Panc1 (cell line): ENCODE measurements around the gene PTTG1IP. TPM values are rescaled to one million over a fixed set of nuclear protein-coding genes. Genes with fewer than 3 reads are reported as not detected.

Experiments used
- ATAC-seq: fragments of 200-7000 bp; cut with Tn5 transposase; 2 replicates; pipeline ENCODE4 v1.9.1; 2020; ENCODE audit warnings: mild to moderate bottlenecking, moderate library complexity
- BruUV-seq: library from RNA; stranded (reverse); fragments of 400-500 nt; replicated peaks from 2 replicates; lab custom pipeline; 2021; lab: Mats Ljungman, UMichigan
- CTCF ChIA-PET: fragments of 300-600 bp; sonication (Branson Sonifier 250); formaldehyde crosslinking; loops from one replicate; lab custom pipeline; 2022; ENCODE audit warnings: antibody characterized with exemption; lab: Charles Lee
- POLR2A ChIA-PET: fragments of 300-600 bp; sonication (Branson Sonifier 250); formaldehyde crosslinking; loops from one replicate; lab custom pipeline; 2022; ENCODE audit warnings: antibody characterized with exemption; lab: Charles Lee
- DNase-seq: peaks from one replicate; pipeline ENCODE4 v3.0.0-alpha.2; 2010; ENCODE audit warnings: low read depth, low spot score
- H3K27ac ChIP-seq: 2 replicates; pipeline ENCODE4 v1.5.1; 2011; ENCODE audit warnings: mild to moderate bottlenecking, low read length, inconsistent platforms
- H3K27me3 ChIP-seq: fragments of 200-500 bp; sonication (Bioruptor generic); 2 replicates; pipeline ENCODE4 v1.6.0; 2014; ENCODE audit warnings: low read length, inconsistent platforms; ENCODE audit not compliant: control insufficient read depth, insufficient read depth
- H3K36me3 ChIP-seq: fragments of 200-500 bp; sonication (Bioruptor generic); 2 replicates; pipeline ENCODE4 v1.5.1; 2014; ENCODE audit warnings: inconsistent platforms, mild to moderate bottlenecking, low read length, moderate library complexity; ENCODE audit not compliant: control insufficient read depth, insufficient read depth
- H3K4me1 ChIP-seq: 2 replicates; pipeline ENCODE4 v1.5.1; 2011; ENCODE audit warnings: inconsistent platforms, mild to moderate bottlenecking, low read length, moderate library complexity; ENCODE audit not compliant: control insufficient read depth, insufficient read depth
- H3K4me3 ChIP-seq, 2 experiments: 2 replicates each; pipeline ENCODE4 v1.5.1; 2011 to 2012; ENCODE audit warnings: low read depth in 2 of 2, low read length in 2 of 2, mild to moderate bottlenecking in 2 of 2, inconsistent platforms in 1 of 2, moderate library complexity in 1 of 2
- H3K9me3 ChIP-seq: fragments of 200-500 bp; sonication (Bioruptor generic); 2 replicates; pipeline ENCODE4 v1.5.1; 2014; ENCODE audit warnings: low read depth, mild to moderate bottlenecking, inconsistent platforms, low read length, moderate library complexity; ENCODE audit not compliant: control insufficient read depth, insufficient read depth
- POLR2AphosphoS5 ChIP-seq: IDR thresholded peaks from 2 replicates; pipeline ENCODE4 v1.6.1; 2012; ENCODE audit warnings: mild to moderate bottlenecking, low read depth, low read length, moderate library complexity
- SIN3A ChIP-seq: IDR thresholded peaks from 2 replicates; pipeline ENCODE4 v1.6.1; 2012; ENCODE audit warnings: low read depth, mild to moderate bottlenecking, low read length, moderate library complexity, borderline replicate concordance; ENCODE audit not compliant: insufficient read depth
- TCF7L2 ChIP-seq: IDR thresholded peaks from 2 replicates; pipeline ENCODE4 v1.6.1; 2011; ENCODE audit warnings: mild to moderate bottlenecking, low read depth, low read length, inconsistent platforms
- in situ Hi-C: cut with HindIII; loops from 2 replicates; pipeline ENCODE4 v1.10.0; 2016; ENCODE audit warnings: low sequenced_read_pairs, low pct_unique_long_range_greater_than_20kb
- intact Hi-C: fragments of 100-400 bp; cut with micrococcal nuclease; formaldehyde crosslinking; loops from one replicate; pipeline ENCODE4 v1.10.0; 2022; ENCODE audit not compliant: unreplicated experiment
- total RNA-seq: library from RNA; stranded (reverse); gene quantifications from one replicate; pipeline ENCODE4 v1.2.1, GENCODE V29; 2021; ENCODE audit not compliant: unreplicated experiment
- TF ChIP-seq, protein P1 (sequence below), 2 experiments: IDR thresholded peaks; 2 replicates each; pipeline ENCODE4 v1.6.1; 2011 to 2012; ENCODE audit warnings: low read depth in 2 of 2, control low read depth in 1 of 2, low read length in 1 of 2, mild to moderate bottlenecking in 1 of 2, moderate library complexity in 1 of 2; ENCODE audit not compliant: insufficient read depth in 1 of 2
- TF ChIP-seq, protein P2 (sequence below): fragments of 450-650 bp; IDR thresholded peaks from 2 replicates; pipeline ENCODE4 v1.5.1; 2017; ENCODE audit warnings: mild to moderate bottlenecking

The PTTG1IP gene
- total RNA-seq, 1 experiment from 2014 or later = 226 TPM

DNA sequence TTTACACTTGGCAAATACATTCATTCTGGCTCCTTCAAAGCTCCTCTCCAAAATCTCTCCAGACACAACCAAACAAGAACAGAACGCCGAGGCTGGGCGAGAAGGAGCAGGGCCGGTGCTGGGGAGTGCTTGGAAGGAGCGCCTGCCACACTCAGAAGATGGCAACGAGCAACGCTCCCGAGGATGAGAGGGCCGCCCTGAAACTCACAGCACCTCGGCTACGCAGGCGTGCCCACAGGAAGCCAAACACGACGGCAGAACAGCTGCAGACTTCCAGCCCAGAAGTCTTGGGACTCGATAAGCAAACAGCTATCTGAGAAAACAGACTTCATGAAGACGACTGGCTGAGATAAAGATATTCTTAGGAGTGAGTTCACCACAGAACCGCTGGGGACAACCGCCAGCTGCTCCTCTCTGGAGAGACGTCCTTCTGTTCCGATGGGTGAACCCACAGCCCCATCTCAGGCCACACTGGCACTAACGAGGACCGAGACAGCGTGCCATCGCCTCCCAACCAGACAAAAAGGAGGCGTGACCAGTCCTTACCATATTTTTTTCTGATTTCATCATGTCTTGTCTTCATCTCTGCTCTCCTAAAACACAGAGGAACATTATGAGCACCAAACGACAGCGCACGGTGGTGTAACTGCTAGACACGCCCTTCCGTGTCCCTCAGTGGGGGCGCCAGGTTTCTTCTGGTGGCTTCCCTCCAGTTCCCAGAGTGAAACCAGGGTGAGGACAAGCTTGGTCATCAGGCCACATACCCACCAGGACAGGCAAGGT is 18.6 kb downstream of the PTTG1IP start:
- BruUV-seq = no TSS peak
- CTCF ChIA-PET = no interaction called here
- in situ Hi-C loops = no loop called here

DNA sequence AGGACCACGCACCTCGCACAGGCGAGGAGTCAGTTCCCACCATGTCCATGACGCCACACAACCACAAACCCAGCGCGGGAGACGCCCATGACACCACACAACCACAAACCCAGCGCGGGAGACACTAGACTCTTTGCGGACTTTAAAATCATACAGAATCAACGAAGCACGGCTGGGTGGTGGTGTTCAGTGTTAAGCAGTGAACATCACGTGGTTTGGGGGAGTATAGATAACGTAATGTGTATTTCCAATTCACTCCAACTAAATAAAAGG is 19.2 kb downstream of the PTTG1IP start:
- TF ChIP-seq, protein P1, sequence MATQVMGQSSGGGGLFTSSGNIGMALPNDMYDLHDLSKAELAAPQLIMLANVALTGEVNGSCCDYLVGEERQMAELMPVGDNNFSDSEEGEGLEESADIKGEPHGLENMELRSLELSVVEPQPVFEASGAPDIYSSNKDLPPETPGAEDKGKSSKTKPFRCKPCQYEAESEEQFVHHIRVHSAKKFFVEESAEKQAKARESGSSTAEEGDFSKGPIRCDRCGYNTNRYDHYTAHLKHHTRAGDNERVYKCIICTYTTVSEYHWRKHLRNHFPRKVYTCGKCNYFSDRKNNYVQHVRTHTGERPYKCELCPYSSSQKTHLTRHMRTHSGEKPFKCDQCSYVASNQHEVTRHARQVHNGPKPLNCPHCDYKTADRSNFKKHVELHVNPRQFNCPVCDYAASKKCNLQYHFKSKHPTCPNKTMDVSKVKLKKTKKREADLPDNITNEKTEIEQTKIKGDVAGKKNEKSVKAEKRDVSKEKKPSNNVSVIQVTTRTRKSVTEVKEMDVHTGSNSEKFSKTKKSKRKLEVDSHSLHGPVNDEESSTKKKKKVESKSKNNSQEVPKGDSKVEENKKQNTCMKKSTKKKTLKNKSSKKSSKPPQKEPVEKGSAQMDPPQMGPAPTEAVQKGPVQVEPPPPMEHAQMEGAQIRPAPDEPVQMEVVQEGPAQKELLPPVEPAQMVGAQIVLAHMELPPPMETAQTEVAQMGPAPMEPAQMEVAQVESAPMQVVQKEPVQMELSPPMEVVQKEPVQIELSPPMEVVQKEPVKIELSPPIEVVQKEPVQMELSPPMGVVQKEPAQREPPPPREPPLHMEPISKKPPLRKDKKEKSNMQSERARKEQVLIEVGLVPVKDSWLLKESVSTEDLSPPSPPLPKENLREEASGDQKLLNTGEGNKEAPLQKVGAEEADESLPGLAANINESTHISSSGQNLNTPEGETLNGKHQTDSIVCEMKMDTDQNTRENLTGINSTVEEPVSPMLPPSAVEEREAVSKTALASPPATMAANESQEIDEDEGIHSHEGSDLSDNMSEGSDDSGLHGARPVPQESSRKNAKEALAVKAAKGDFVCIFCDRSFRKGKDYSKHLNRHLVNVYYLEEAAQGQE (IDR thresholded peaks at IDR 0.05; ENCODE audit: insufficient read depth in 1 of 2, low read depth in 2 of 2, low read length in 1 of 2) = no peak
- no peak for TF ChIP-seq SIN3A
- Histone ChIP-seq H3K4me1 (peaks cover 3% of the 10 kb centered on the region), H3K36me3 (peaks cover 7% of the 10 kb centered on the region), H3K27ac (no peak overlapping the region), H3K27me3 (no peaks in the 10 kb centered on the region), H3K4me3 (no peak overlapping the region), H3K9me3 (no peaks in the 10 kb centered on the region)
- ChIA-PET POLR2A (no interaction called here), CTCF (no interaction called here)
- intact Hi-C loops (no loop called here), in situ Hi-C loops (no loop called here)
- BruUV-seq = no TSS peak
- ATAC-seq = no peak
- no peak for DNase-seq

More for the DNA sequence above, 18.6 kb downstream of the PTTG1IP start:
- Histone ChIP-seq H3K9me3 (no peaks in the 10 kb centered on the region), H3K27ac (no peak overlapping the region), H3K27me3 (no peaks in the 10 kb centered on the region), H3K4me1 (peaks cover 3% of the 10 kb centered on the region), H3K36me3 (peaks cover 10% of the 10 kb centered on the region), H3K4me3 (no peak overlapping the region)
- DNase-seq (no peak), ATAC-seq (no peak)
- TF ChIP-seq, protein P1 (IDR thresholded peaks at IDR 0.05; ENCODE audit: insufficient read depth in 1 of 2, low read depth in 2 of 2, low read length in 1 of 2) = no peak
- no peak for TF ChIP-seq TCF7L2
- TF ChIP-seq, protein P2, sequence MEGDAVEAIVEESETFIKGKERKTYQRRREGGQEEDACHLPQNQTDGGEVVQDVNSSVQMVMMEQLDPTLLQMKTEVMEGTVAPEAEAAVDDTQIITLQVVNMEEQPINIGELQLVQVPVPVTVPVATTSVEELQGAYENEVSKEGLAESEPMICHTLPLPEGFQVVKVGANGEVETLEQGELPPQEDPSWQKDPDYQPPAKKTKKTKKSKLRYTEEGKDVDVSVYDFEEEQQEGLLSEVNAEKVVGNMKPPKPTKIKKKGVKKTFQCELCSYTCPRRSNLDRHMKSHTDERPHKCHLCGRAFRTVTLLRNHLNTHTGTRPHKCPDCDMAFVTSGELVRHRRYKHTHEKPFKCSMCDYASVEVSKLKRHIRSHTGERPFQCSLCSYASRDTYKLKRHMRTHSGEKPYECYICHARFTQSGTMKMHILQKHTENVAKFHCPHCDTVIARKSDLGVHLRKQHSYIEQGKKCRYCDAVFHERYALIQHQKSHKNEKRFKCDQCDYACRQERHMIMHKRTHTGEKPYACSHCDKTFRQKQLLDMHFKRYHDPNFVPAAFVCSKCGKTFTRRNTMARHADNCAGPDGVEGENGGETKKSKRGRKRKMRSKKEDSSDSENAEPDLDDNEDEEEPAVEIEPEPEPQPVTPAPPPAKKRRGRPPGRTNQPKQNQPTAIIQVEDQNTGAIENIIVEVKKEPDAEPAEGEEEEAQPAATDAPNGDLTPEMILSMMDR = no peak
- no peak for TF ChIP-seq SIN3A
- no peak for TF ChIP-seq POLR2AphosphoS5
- POLR2A ChIA-PET = interaction anchor here (0.6 kb wide), 1 partner anchor 38 kb away, joined by 3 read pairs; no protein-coding TSS in a partner anchor
- intact Hi-C loops = no loop called here
